K562 (cell line): ENCODE measurements around the gene AIRE. TPM values are rescaled to one million over a fixed set of nuclear protein-coding genes. Genes with fewer than 3 reads are reported as not detected.

ENCODE experiments used
- ATAC-seq: fragments of 200-7000 bp; cut with Tn5 transposase; 3 replicates; pipeline ENCODE4 v1.9.1; 2020; ENCODE audit warnings: moderate library complexity
- BruUV-seq: library from RNA; stranded (reverse); fragments of 400-500 nt; replicated peaks from 2 replicates; lab custom pipeline; 2021; lab: Mats Ljungman, UMichigan
- CTCF ChIA-PET: fragments of 300-600 bp; formaldehyde crosslinking; extraction: SDS; loops from one replicate; lab custom pipeline; 2021; ENCODE audit warnings: low intra/inter-chr PET ratio; lab: Yijun Ruan, JAX
- POLR2A ChIA-PET: fragments of 300-600, 350-650 bp; sonication (Branson Sonifier 250); formaldehyde crosslinking; extraction: SDS; loops from one replicate; lab custom pipeline; 2021; ENCODE audit warnings: antibody characterized with exemption, inconsistent platforms; lab: Yijun Ruan, JAX
- DNase-seq, 4 experiments: peaks; one replicate each; pipeline versions ENCODE4 v3.0.0 to v3.0.0-alpha.2; 2011 to 2018; ENCODE audit warnings: low spot score in 3 of 4, mixed read lengths in 3 of 4; ENCODE audit errors: extremely low read depth in 1 of 4
- FAIRE-seq: peaks from 2 replicates; lab custom pipeline; 2011; peaks lifted over from hg19 to GRCh38; lab: Jason Lieb, UNC
- H2AFZ ChIP-seq: 2 replicates; pipeline ENCODE4 v1.6.0; 2011; ENCODE audit warnings: low read depth, low read length, control low read depth, inconsistent platforms
- H3K27ac ChIP-seq: fragments of 200-600 bp; 3 replicates; pipeline ENCODE4 v1.8.0; 2011; ENCODE audit warnings: low read depth, mild to moderate bottlenecking, control low read depth, inconsistent platforms, low read length, moderate library complexity, mixed read lengths; ENCODE audit errors: extremely low read depth
- H3K27me3 ChIP-seq, 2 experiments: fragments of 300-600 bp in 1 of 2; 2 replicates in 1 of 2; 3 replicates in 1 of 2; pipeline versions ENCODE4 v1.6.0 to v1.8.0; 2011; ENCODE audit warnings: inconsistent platforms in 2 of 2, low read length in 2 of 2, mild to moderate bottlenecking in 1 of 2, mixed read lengths in 1 of 2, moderate library complexity in 1 of 2; ENCODE audit not compliant: control insufficient read depth in 2 of 2, insufficient read depth in 2 of 2
- H3K36me3 ChIP-seq: fragments of 300-600 bp; 3 replicates; pipeline ENCODE4 v1.8.0; 2011; ENCODE audit warnings: mild to moderate bottlenecking, low read length, inconsistent platforms; ENCODE audit not compliant: control insufficient read depth, insufficient read depth
- H3K4me1 ChIP-seq, 2 experiments: fragments of 200-600 bp in 1 of 2; replicated peaks in 1 of 2; 2 replicates in 1 of 2; 3 replicates in 1 of 2; pipeline versions ENCODE4 v1.5.1 to v1.8.0; 2011; ENCODE audit warnings: inconsistent platforms in 2 of 2, low read length in 2 of 2, mild to moderate bottlenecking in 1 of 2, mixed read lengths in 1 of 2, moderate library complexity in 1 of 2; ENCODE audit not compliant: control insufficient read depth in 2 of 2, insufficient read depth in 2 of 2
- H3K4me2 ChIP-seq: 2 replicates; pipeline ENCODE4 v1.6.1; 2011; ENCODE audit warnings: low read length, control low read depth, inconsistent platforms, mixed read lengths; ENCODE audit not compliant: insufficient read depth
- H3K4me3 ChIP-seq: fragments of 200-600 bp; sonication (generic), shearing (Covaris generic); 2 replicates; pipeline ENCODE4 v1.5.1; 2016; ENCODE audit warnings: control low read depth, inconsistent platforms
- H3K79me2 ChIP-seq: fragments of 200-600 bp; 3 replicates; pipeline ENCODE4 v1.8.0; 2011; ENCODE audit warnings: low read length, inconsistent platforms; ENCODE audit not compliant: control insufficient read depth, insufficient read depth
- H3K9ac ChIP-seq, 2 experiments: 2 replicates each; pipeline versions ENCODE4 v1.6.0 to v1.6.1; 2011; ENCODE audit warnings: low read depth in 2 of 2, low read length in 2 of 2, control low read depth in 1 of 2, inconsistent platforms in 1 of 2, mild to moderate bottlenecking in 1 of 2, mixed read lengths in 1 of 2; ENCODE audit not compliant: insufficient read depth in 1 of 2
- H3K9me1 ChIP-seq: one replicate; pipeline ENCODE4 v1.6.0; 2011; ENCODE audit warnings: inconsistent platforms, mild to moderate bottlenecking, low read length, moderate library complexity; ENCODE audit not compliant: control insufficient read depth, insufficient read depth
- H3K9me3 ChIP-seq: replicated peaks from 2 replicates; pipeline ENCODE4 v1.5.1; 2011; ENCODE audit warnings: low read depth, low read length, inconsistent platforms; ENCODE audit not compliant: control insufficient read depth, insufficient read depth
- H4K20me1 ChIP-seq: replicated peaks from 2 replicates; pipeline ENCODE4 v1.6.1; 2011; ENCODE audit warnings: low read length, inconsistent platforms, mixed read lengths; ENCODE audit not compliant: control insufficient read depth, insufficient read depth
- BHLHE40 ChIP-seq: IDR thresholded peaks from 2 replicates; pipeline ENCODE4 v1.6.1; 2011; ENCODE audit warnings: low read length, improper control_type of control experiment
- HMGN3 ChIP-seq: IDR thresholded peaks from 2 replicates; pipeline ENCODE4 v1.6.1; 2011; ENCODE audit warnings: borderline replicate concordance, low read depth, mild to moderate bottlenecking, mixed read lengths, low read length; ENCODE audit not compliant: insufficient read length; ENCODE audit errors: extremely low read depth
- HNRNPL ChIP-seq: fragments of 200-400 bp; formaldehyde crosslinking; IDR thresholded peaks from 2 replicates; pipeline ENCODE4 v1.6.1; 2017; ENCODE audit warnings: low read depth, mild to moderate bottlenecking, low read length
- NFIC ChIP-seq: fragments of 450-650 bp; IDR thresholded peaks from 2 replicates; pipeline ENCODE4 v1.6.1; 2017; ENCODE audit warnings: mild to moderate bottlenecking, inconsistent platforms
- SOX6 ChIP-seq: fragments of 450-650 bp; IDR thresholded peaks from 2 replicates; pipeline ENCODE4 v1.6.1; 2014; ENCODE audit warnings: mild to moderate bottlenecking
- ZNF212 ChIP-seq: fragments of 450-650 bp; formaldehyde crosslinking; IDR thresholded peaks from 2 replicates; pipeline ENCODE4 v1.4.0; 2020; ENCODE audit warnings: mild to moderate bottlenecking
- ZNF24 ChIP-seq: fragments of 450-650 bp; IDR thresholded peaks from 2 replicates; pipeline ENCODE4 v1.6.1; 2016
- ZNF263 ChIP-seq: sonication (generic); formaldehyde crosslinking; IDR thresholded peaks from 2 replicates; pipeline ENCODE4 v1.8.0; 2022; ENCODE audit warnings: mild to moderate bottlenecking, missing genetic modification reagents, borderline replicate concordance
- ZNF668 ChIP-seq: fragments of 250-450 bp; sonication (Bioruptor Pico); IDR thresholded peaks from 2 replicates; pipeline ENCODE4 v1.8.0; 2022; ENCODE audit warnings: mild to moderate bottlenecking, inconsistent platforms
- WGBS: fragments of 100-300 bp; shearing (Covaris generic); methylation state at CpG from one replicate; pipeline ENCODE4 v1.1.6; 2016; ENCODE audit warnings: low coverage, mixed read lengths; ENCODE audit not compliant: insufficient coverage; ENCODE audit errors: missing lambda C conversion rate; 5-methylcytosine and 5-hydroxymethylcytosine counted together
- in situ Hi-C: fragments of 300-500 bp; cut with MboI; formaldehyde crosslinking; loops from 4 replicates; pipeline ENCODE4 v1.15.0; 2018; ENCODE audit warnings: inconsistent platforms, mixed read lengths
- intact Hi-C: fragments of 100-400 bp; cut with micrococcal nuclease; formaldehyde crosslinking; loops from 2 replicates; pipeline ENCODE4 v1.14.2; 2022
- polyA plus RNA-seq, 8 experiments: library from polyadenylated mRNA; depleted of rRNA in 4 of 8; stranded (reverse) in 5 of 8; unstranded in 3 of 8; fragments of >200 nt; fragmentation: Nextera tagmentation in 2 of 8; fragmentation: Illumina TruSeq in 1 of 8; extraction: Ambion mirVana in 2 of 8; extraction: Trizol in 1 of 8; gene quantifications; 2 replicates each; pipeline versions ENCODE4 v1.2.1 to v1.2.3, GENCODE V29; 2011 to 2014; ENCODE audit warnings: inconsistent platforms in 1 of 8, missing spikeins in 1 of 8
- total RNA-seq, 7 experiments: library from RNA; depleted of rRNA in 6 of 7; stranded (reverse); fragments of >200 nt in 6 of 7; fragmentation: Illumina TruSeq in 2 of 7; extraction: Trizol in 2 of 7; gene quantifications; 2 replicates each; pipeline versions ENCODE4 v1.2.1 to v1.2.3, GENCODE V29; 2011 to 2021; ENCODE audit warnings: low replicate concordance in 1 of 7
- TF ChIP-seq, protein P1 (sequence below), 3 experiments: fragments of 200-800 bp in 1 of 3; fragments of 250-450 bp in 1 of 3; fragments of 450-650 bp in 1 of 3; sonication (Bioruptor Pico) in 1 of 3; sonication (Bioruptor generic) in 1 of 3; formaldehyde crosslinking in 1 of 3; IDR thresholded peaks; 2 replicates each; pipeline versions ENCODE4 v1.6.1 to v1.8.0; 2016 to 2022; ENCODE audit warnings: mild to moderate bottlenecking in 2 of 3, missing genetic modification characterization in 2 of 3, missing compliant biosample characterization in 1 of 3, moderate library complexity in 1 of 3
- TF ChIP-seq, protein P2 (sequence below): fragments of 250-450 bp; sonication (Bioruptor Pico); IDR thresholded peaks from 2 replicates; pipeline ENCODE4 v1.4.0; 2020; ENCODE audit warnings: mild to moderate bottlenecking
- TF ChIP-seq, protein P3 (sequence below): fragments of 250-450 bp; sonication (Bioruptor Pico); IDR thresholded peaks from 2 replicates; pipeline ENCODE4 v1.4.0; 2020; ENCODE audit warnings: mild to moderate bottlenecking, moderate library complexity

The AIRE gene
- total and polyA plus RNA-seq, 9 of the 15 experiments (the other 6 are each of a cell fraction or from before 2014, with no cell fraction given): 0.01 TPM; not detected in 8

DNA sequence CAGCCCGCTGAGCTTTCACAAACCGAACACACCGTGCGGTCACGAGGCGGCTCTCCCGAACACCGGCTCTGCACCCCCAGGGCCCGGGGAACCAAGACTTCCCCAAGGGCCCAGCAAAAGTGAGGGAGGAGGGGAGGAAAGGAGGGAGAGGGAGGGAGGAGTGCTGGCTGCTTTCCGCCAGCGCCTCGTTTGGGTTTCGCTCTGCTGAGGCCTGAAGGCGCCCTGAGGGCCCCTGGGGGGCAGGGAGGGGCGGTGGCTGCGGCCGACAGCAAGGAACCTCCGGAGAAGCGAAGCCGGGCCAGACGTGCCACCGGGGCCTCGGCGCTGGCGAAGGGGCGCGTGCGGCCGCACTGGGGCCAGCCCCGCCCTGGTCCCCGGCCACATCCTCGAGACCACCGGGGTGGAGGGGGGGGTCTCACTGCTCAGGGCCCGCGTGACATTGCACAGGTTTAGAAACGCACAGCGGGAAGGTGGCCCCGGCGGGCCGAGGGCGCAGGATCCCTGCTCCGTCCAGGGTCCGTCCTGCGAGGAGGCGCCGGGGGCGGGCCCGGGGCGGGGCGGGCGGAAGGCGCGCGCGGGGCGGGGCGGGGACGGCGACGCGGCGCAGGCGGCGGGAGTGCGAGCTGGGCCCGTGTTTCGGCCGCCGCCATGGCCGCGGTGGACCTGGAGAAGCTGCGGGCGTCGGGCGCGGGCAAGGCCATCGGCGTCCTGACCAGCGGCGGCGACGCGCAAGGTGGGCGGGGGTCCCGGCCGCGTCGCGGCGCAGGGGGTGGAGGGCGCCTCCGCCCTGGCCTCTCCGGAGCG is 14.0 kb downstream of the AIRE start, which contains the start of gene PFKL:
Gene PFKL, plus strand, starts transcription at position 596 of the 804 bp plus-strand sequence. Its CDS starts 53 bp downstream, at position 649.
- ATAC-seq (peak; percentile 80), FAIRE-seq (peak; percentile 65), DNase-seq (peak; percentile 80 to 95 (median 93))
- H3K27me3 ChIP-seq: no peaks in the 10 kb centered on the region
- peak within 1 kb of the TSS; percentile 87 for H3K4me2 ChIP-seq
- peaks cover 40% of the 10 kb centered on the region for H3K79me2 ChIP-seq
- intact Hi-C loops (no loop called here), in situ Hi-C loops (loop anchor here (25.0 kb wide), 1 partner anchor 137 kb away; no protein-coding TSS in a partner anchor)
- peak within 1 kb of the TSS; percentile 80 to 94 for H3K9ac ChIP-seq
- peaks cover 11% of the 10 kb centered on the region for H3K9me1 ChIP-seq
- under 1% methylated on average over 59 of the region's 94 CpGs for WGBS
- POLR2A ChIA-PET: interaction anchor here (0.6 to 1.8 kb wide), 5 partner anchors 11 to 302 kb away, joined by 3 to 6 read pairs (median 3); no protein-coding TSS in a partner anchor
- no TSS peak for BruUV-seq
- H3K9me3 ChIP-seq: no peaks in the 10 kb centered on the region
- peak within 1 kb of the TSS; percentile 83 for H3K27ac ChIP-seq
- H2AFZ ChIP-seq: peak within 1 kb of the TSS; percentile 96
- peaks cover 25% of the 10 kb centered on the region for H4K20me1 ChIP-seq
- no peaks in the 10 kb centered on the region; the same call in 2 of the 3 replicates for H3K36me3 ChIP-seq
- H3K4me3 ChIP-seq: peak within 1 kb of the TSS; percentile 89
- CTCF ChIA-PET: no interaction called here
- H3K4me1 ChIP-seq: peaks cover 13 to 76% of the 10 kb centered on the region in 2 experiments
- no peak for TF ChIP-seq ZNF668 (CRISPR knock-in tag)
- TF ChIP-seq HNRNPL: peak; percentile 48; the same call in 1 of the 2 replicates
- TF ChIP-seq ZNF212 (CRISPR knock-in tag): no peak
- no peak for TF ChIP-seq ZNF24
- TF ChIP-seq, protein P1, sequence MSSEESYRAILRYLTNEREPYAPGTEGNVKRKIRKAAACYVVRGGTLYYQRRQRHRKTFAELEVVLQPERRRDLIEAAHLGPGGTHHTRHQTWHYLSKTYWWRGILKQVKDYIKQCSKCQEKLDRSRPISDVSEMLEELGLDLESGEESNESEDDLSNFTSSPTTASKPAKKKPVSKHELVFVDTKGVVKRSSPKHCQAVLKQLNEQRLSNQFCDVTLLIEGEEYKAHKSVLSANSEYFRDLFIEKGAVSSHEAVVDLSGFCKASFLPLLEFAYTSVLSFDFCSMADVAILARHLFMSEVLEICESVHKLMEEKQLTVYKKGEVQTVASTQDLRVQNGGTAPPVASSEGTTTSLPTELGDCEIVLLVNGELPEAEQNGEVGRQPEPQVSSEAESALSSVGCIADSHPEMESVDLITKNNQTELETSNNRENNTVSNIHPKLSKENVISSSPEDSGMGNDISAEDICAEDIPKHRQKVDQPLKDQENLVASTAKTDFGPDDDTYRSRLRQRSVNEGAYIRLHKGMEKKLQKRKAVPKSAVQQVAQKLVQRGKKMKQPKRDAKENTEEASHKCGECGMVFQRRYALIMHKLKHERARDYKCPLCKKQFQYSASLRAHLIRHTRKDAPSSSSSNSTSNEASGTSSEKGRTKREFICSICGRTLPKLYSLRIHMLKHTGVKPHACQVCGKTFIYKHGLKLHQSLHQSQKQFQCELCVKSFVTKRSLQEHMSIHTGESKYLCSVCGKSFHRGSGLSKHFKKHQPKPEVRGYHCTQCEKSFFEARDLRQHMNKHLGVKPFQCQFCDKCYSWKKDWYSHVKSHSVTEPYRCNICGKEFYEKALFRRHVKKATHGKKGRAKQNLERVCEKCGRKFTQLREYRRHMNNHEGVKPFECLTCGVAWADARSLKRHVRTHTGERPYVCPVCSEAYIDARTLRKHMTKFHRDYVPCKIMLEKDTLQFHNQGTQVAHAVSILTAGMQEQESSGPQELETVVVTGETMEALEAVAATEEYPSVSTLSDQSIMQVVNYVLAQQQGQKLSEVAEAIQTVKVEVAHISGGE (CRISPR knock-in tag; IDR thresholded peaks at IDR 0.05): peak in 1 of 3 experiments; percentile 27; a peak in 1 of 6 replicates
- TF ChIP-seq SOX6: 0 out of 2 replicates have a peak, but pooled peaks have one; percentile 31
- TF ChIP-seq HMGN3: peak; percentile 28
- TF ChIP-seq, protein P2, sequence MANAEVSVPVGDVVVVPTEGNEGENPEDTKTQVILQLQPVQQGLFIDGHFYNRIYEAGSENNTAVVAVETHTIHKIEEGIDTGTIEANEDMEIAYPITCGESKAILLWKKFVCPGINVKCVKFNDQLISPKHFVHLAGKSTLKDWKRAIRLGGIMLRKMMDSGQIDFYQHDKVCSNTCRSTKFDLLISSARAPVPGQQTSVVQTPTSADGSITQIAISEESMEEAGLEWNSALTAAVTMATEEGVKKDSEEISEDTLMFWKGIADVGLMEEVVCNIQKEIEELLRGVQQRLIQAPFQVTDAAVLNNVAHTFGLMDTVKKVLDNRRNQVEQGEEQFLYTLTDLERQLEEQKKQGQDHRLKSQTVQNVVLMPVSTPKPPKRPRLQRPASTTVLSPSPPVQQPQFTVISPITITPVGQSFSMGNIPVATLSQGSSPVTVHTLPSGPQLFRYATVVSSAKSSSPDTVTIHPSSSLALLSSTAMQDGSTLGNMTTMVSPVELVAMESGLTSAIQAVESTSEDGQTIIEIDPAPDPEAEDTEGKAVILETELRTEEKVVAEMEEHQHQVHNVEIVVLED (CRISPR knock-in tag): 0 out of 2 replicates have a peak, but pooled peaks have one; percentile 34
- peak; percentile 8; the same call in 1 of the 2 replicates for TF ChIP-seq BHLHE40
- TF ChIP-seq NFIC: peak; percentile 69
- peak; percentile 91 for TF ChIP-seq ZNF263 (CRISPR knock-in tag)
- TF ChIP-seq, protein P3, sequence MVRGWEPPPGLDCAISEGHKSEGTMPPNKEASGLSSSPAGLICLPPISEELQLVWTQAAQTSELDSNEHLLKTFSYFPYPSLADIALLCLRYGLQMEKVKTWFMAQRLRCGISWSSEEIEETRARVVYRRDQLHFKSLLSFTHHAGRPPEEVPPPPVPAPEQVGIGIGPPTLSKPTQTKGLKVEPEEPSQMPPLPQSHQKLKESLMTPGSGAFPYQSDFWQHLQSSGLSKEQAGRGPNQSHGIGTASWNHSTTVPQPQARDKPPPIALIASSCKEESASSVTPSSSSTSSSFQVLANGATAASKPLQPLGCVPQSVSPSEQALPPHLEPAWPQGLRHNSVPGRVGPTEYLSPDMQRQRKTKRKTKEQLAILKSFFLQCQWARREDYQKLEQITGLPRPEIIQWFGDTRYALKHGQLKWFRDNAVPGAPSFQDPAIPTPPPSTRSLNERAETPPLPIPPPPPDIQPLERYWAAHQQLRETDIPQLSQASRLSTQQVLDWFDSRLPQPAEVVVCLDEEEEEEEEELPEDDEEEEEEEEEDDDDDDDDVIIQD: peak; percentile 20; the same call in 1 of the 2 replicates
